GM23338 (cell line): ENCODE results near the gene VWDE. TPM values are rescaled to one million over a fixed set of nuclear protein-coding genes. Genes with fewer than 3 reads are reported as not detected.

Experiments
- ATAC-seq: fragments of 200-7000 bp; cut with Tn5 transposase; 3 replicates; pipeline ENCODE4 v1.9.1; 2020
- DNase-seq: peaks from one replicate; pipeline ENCODE4 v3.0.0-alpha.2; 2015; ENCODE audit warnings: low spot score
- H2AFZ ChIP-seq: fragments of 200-600 bp; sonication (generic); 2 replicates; pipeline ENCODE4 v1.8.0; 2016; ENCODE audit warnings: antibody characterized with exemption, mild to moderate bottlenecking, moderate library complexity
- H3F3A ChIP-seq: fragments of 200-600 bp; sonication (generic); replicated peaks from 2 replicates; pipeline ENCODE4 v1.8.0; 2017; ENCODE audit warnings: antibody characterized with exemption, mixed run types, low read depth
- H3K27ac ChIP-seq: fragments of 200-600 bp; sonication (generic); 2 replicates; pipeline ENCODE4 v1.6.1; 2016; ENCODE audit warnings: low read depth
- H3K27me3 ChIP-seq: fragments of 200-600 bp; sonication (generic); 2 replicates; pipeline ENCODE4 v1.8.0; 2016; ENCODE audit warnings: mild to moderate bottlenecking, mixed run types, moderate library complexity; ENCODE audit not compliant: insufficient read depth
- H3K36me3 ChIP-seq: fragments of 200-600 bp; sonication (generic); 2 replicates; pipeline ENCODE4 v1.8.0; 2016; ENCODE audit warnings: mild to moderate bottlenecking; ENCODE audit not compliant: insufficient read depth
- H3K4me1 ChIP-seq: fragments of 200-600 bp; sonication (generic); 2 replicates; pipeline ENCODE4 v1.8.0; 2016; ENCODE audit warnings: mild to moderate bottlenecking, moderate library complexity; ENCODE audit not compliant: insufficient read depth
- H3K4me2 ChIP-seq: fragments of 200-600 bp; sonication (generic); 2 replicates; pipeline ENCODE4 v1.7.1; 2017; ENCODE audit warnings: mixed run types
- H3K4me3 ChIP-seq: fragments of 200-600 bp; sonication (generic); 2 replicates; pipeline ENCODE4 v1.6.1; 2016; ENCODE audit warnings: mixed run types
- H3K79me2 ChIP-seq: fragments of 200-600 bp; sonication (generic); replicated peaks from 2 replicates; pipeline ENCODE4 v1.8.0; 2017; ENCODE audit warnings: mild to moderate bottlenecking; ENCODE audit not compliant: insufficient read depth
- H3K9me2 ChIP-seq: fragments of 200-600 bp; sonication (generic); 2 replicates; pipeline ENCODE4 v1.8.0; 2017; ENCODE audit not compliant: insufficient read depth
- H4K20me1 ChIP-seq: fragments of 200-600 bp; sonication (generic); replicated peaks from 2 replicates; pipeline ENCODE4 v1.8.0; 2017; ENCODE audit warnings: mild to moderate bottlenecking; ENCODE audit not compliant: insufficient read depth
- H3K27ac Mint-ChIP-seq: 2 replicates; pipeline ENCODE4 v1.8.0; 2020; ENCODE audit warnings: inconsistent platforms, mild to moderate bottlenecking, moderate library complexity, mixed read lengths
- H3K27me3 Mint-ChIP-seq: 3 replicates; pipeline ENCODE4 v1.8.0; 2022; ENCODE audit warnings: low read depth, mild to moderate bottlenecking, moderate library complexity, mixed read lengths, inconsistent platforms; ENCODE audit not compliant: insufficient read depth, poor library complexity
- H3K36me3 Mint-ChIP-seq: 3 replicates; pipeline ENCODE4 v1.8.0; 2021; ENCODE audit warnings: low read depth, mild to moderate bottlenecking, inconsistent platforms, moderate library complexity, mixed read lengths
- H3K4me1 Mint-ChIP-seq: 3 replicates; pipeline ENCODE4 v1.8.0; 2020; ENCODE audit warnings: mild to moderate bottlenecking, inconsistent platforms, mixed read lengths
- H3K4me3 Mint-ChIP-seq: 3 replicates; pipeline ENCODE4 v1.8.0; 2021; ENCODE audit warnings: moderate library complexity, mild to moderate bottlenecking, inconsistent platforms, mixed read lengths
- H3K9me3 Mint-ChIP-seq: 3 replicates; pipeline ENCODE4 v1.8.0; 2020; ENCODE audit warnings: moderate library complexity, mild to moderate bottlenecking, inconsistent platforms, mixed read lengths
- ETS1 ChIP-seq: IDR thresholded peaks from 2 replicates; pipeline ENCODE4 v1.6.1; 2016; ENCODE audit warnings: antibody characterized with exemption
- EZH2phosphoT487 ChIP-seq: fragments of 200-600 bp; sonication (generic); IDR thresholded peaks from one replicate; pipeline ENCODE4 v1.8.1; 2018; ENCODE audit warnings: antibody characterized with exemption; ENCODE audit not compliant: unreplicated experiment
- STAT1 ChIP-seq: IDR thresholded peaks from one replicate; pipeline ENCODE4 v1.6.1; 2016; ENCODE audit warnings: antibody characterized with exemption; ENCODE audit not compliant: unreplicated experiment
- polyA plus RNA-seq: library from polyadenylated mRNA; unstranded; fragments of >200 nt; fragmentation: Nextera tagmentation; extraction: Ambion mirVana; gene quantifications from 2 replicates; pipeline ENCODE4 v1.2.1, GENCODE V29; 2016
- total RNA-seq: library from RNA; depleted of rRNA; stranded (reverse); fragments of >200 nt; shearing (Covaris generic); gene quantifications from 2 replicates; pipeline ENCODE4 v1.2.3, GENCODE V29; 2014; rRNA removed

The VWDE gene
- total and polyA plus RNA-seq, 2 experiments from 2014 or later, result 24.6 to 45.5 TPM

GRCh38 chr7:12281038-12281437 is 122.6 kb downstream of the VWDE start:
- DNase-seq, result no peak
- no peaks in the 10 kb centered on the region for H3K9me3 Mint-ChIP-seq
- H3K27me3 Mint-ChIP-seq, result no peaks in the 10 kb centered on the region
- peaks cover 4% of the 10 kb centered on the region; the same call in 2 of the 3 replicates for H3K4me1 Mint-ChIP-seq
- TF ChIP-seq ETS1 (no peak), STAT1 (no peak), EZH2phosphoT487 (no peak)
- H4K20me1 ChIP-seq, result no peaks in the 10 kb centered on the region
- H3F3A ChIP-seq, result no peaks in the 10 kb centered on the region
- no peaks in the 10 kb centered on the region for H3K27me3 ChIP-seq
- no peak overlapping the region for H3K4me3 ChIP-seq
- peaks cover 6% of the 10 kb centered on the region; the same call in 1 of the 2 replicates for H3K9me2 ChIP-seq
- H3K4me2 ChIP-seq, result no peak overlapping the region
- H3K4me1 ChIP-seq, result no peaks in the 10 kb centered on the region
- H3K36me3 ChIP-seq, result no peaks in the 10 kb centered on the region
- peak overlapping the region; percentile 53; the same call in 1 of the 2 replicates for H3K27ac Mint-ChIP-seq
- no peaks in the 10 kb centered on the region for H3K36me3 Mint-ChIP-seq
- no peak for ATAC-seq
- H3K27ac ChIP-seq, result no peak overlapping the region
- no peak overlapping the region for H3K4me3 Mint-ChIP-seq
- H2AFZ ChIP-seq, result no peak overlapping the region
- H3K79me2 ChIP-seq, result no peaks in the 10 kb centered on the region

Other genes starting within 250 kb of the VWDE start
- 36.1 and 42.8 TPM in 2 replicates for gene TMEM106B, start 192.6 kb downstream of the VWDE start, total RNA-seq
- 20.1 and 21.1 TPM in 2 replicates for gene TMEM106B, start 192.6 kb downstream of the VWDE start, polyA plus RNA-seq
- gene SCIN, start 166.9 kb upstream of the VWDE start, total RNA-seq, result 0.80 and 5.8 TPM in 2 replicates
- 0.92 and 1.1 TPM in 2 replicates for gene SCIN, start 166.9 kb upstream of the VWDE start, polyA plus RNA-seq